ENCODE data around the gene ATP2C1. TPM values are rescaled to one million over a fixed set of nuclear protein-coding genes. Genes with fewer than 3 reads are reported as not detected.

The ATP2C1 gene
- total and polyA plus RNA-seq, 2 of the 13 experiments (the other 11 are each of a cell fraction or from before 2014, with no cell fraction given), result 32.4 to 37.6 TPM

- no peak; the same call in 1 of the 2 replicates for TF ChIP-seq SP5 (CRISPR knock-in tag; IDR thresholded peaks at IDR 0.05; ENCODE audit: borderline replicate concordance, low read depth)
- no peak; the same call in 1 of the 2 replicates for TF ChIP-seq ZZZ3 (CRISPR knock-in tag; IDR thresholded peaks at IDR 0.05; ENCODE audit: borderline replicate concordance)
- no peak for TF ChIP-seq IRF2 (CRISPR knock-in tag; IDR thresholded peaks at IDR 0.05)
- no peak for TF ChIP-seq CC2D1A (CRISPR knock-in tag; IDR thresholded peaks at IDR 0.05)
- no peak for TF ChIP-seq KDM1A (CRISPR knock-in tag; IDR thresholded peaks at IDR 0.05)
- TF ChIP-seq ZNF878 (CRISPR knock-in tag; IDR thresholded peaks at IDR 0.05), result no peak
- TF ChIP-seq ZNF619 (CRISPR knock-in tag; IDR thresholded peaks at IDR 0.05), result peak; percentile 51; the same call in 1 of the 2 replicates
- peak; percentile 57 for TF ChIP-seq SALL1 (CRISPR knock-in tag; IDR thresholded peaks at IDR 0.05)
- TF ChIP-seq ZNF510 (CRISPR knock-in tag; IDR thresholded peaks at IDR 0.05; ENCODE audit: low read depth), result no peak
- TF ChIP-seq, protein P1, sequence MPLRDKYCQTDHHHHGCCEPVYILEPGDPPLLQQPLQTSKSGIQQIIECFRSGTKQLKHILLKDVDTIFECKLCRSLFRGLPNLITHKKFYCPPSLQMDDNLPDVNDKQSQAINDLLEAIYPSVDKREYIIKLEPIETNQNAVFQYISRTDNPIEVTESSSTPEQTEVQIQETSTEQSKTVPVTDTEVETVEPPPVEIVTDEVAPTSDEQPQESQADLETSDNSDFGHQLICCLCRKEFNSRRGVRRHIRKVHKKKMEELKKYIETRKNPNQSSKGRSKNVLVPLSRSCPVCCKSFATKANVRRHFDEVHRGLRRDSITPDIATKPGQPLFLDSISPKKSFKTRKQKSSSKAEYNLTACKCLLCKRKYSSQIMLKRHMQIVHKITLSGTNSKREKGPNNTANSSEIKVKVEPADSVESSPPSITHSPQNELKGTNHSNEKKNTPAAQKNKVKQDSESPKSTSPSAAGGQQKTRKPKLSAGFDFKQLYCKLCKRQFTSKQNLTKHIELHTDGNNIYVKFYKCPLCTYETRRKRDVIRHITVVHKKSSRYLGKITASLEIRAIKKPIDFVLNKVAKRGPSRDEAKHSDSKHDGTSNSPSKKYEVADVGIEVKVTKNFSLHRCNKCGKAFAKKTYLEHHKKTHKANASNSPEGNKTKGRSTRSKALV (CRISPR knock-in tag; IDR thresholded peaks at IDR 0.05), result peak; percentile 78
- no peak for TF ChIP-seq STAT5B (CRISPR knock-in tag; IDR thresholded peaks at IDR 0.05)
- no peak; the same call in 1 of the 2 replicates for TF ChIP-seq ZNF333 (CRISPR knock-in tag; IDR thresholded peaks at IDR 0.05; ENCODE audit: borderline replicate concordance)
- no peak for TF ChIP-seq ZNF451 (CRISPR knock-in tag; IDR thresholded peaks at IDR 0.05)
- peak; percentile 54 for TF ChIP-seq ZNF331 (CRISPR knock-in tag; IDR thresholded peaks at IDR 0.05)
- no peak for TF ChIP-seq JUNB (CRISPR knock-in tag; IDR thresholded peaks at IDR 0.05; ENCODE audit: borderline replicate concordance)
- TF ChIP-seq SP4 (CRISPR knock-in tag; IDR thresholded peaks at IDR 0.05), result peak; percentile 64; the same call in 1 of the 2 replicates
- TF ChIP-seq TRIM24 (CRISPR knock-in tag; IDR thresholded peaks at IDR 0.05), result no peak
- TF ChIP-seq MBD4 (IDR thresholded peaks at IDR 0.05; ENCODE audit: borderline replicate concordance, low read length), result no peak
- TF ChIP-seq HIVEP1 (CRISPR knock-in tag; IDR thresholded peaks at IDR 0.05), result no peak
- TF ChIP-seq ZNF768 (CRISPR knock-in tag; IDR thresholded peaks at IDR 0.05), result peak; percentile 51; the same call in 1 of the 2 replicates
- TF ChIP-seq TMF1 (CRISPR knock-in tag; IDR thresholded peaks at IDR 0.05; ENCODE audit: low read depth), result peak; percentile 24; the same call in 1 of the 2 replicates
- no peak for TF ChIP-seq KLF9 (CRISPR knock-in tag; IDR thresholded peaks at IDR 0.05; ENCODE audit: low read depth)
- TF ChIP-seq ZNF556 (CRISPR knock-in tag; IDR thresholded peaks at IDR 0.05; ENCODE audit: borderline replicate concordance), result no peak
- TF ChIP-seq DMTF1 (CRISPR knock-in tag; IDR thresholded peaks at IDR 0.05), result no peak
- TF ChIP-seq ZNF775 (CRISPR knock-in tag; IDR thresholded peaks at IDR 0.05; ENCODE audit: borderline replicate concordance), result no peak
- no peak for TF ChIP-seq DBP (CRISPR knock-in tag; IDR thresholded peaks at IDR 0.05; ENCODE audit: not compliant biosample characterization)
- no peak for TF ChIP-seq TP53 (CRISPR knock-in tag; conservative IDR thresholded peaks at IDR 0.05)
- TF ChIP-seq RFX1 (IDR thresholded peaks at IDR 0.05), result no peak
Observed at GRCh38 chr3:130893376-130894129, at the start of gene ATP2C1 (continued).

Measured in HepG2 (cell line).